Tongue (tissue), 2 donors: ENCODE data around the gene SLC9A5. TPM values are rescaled to one million over a fixed set of nuclear protein-coding genes. Genes with fewer than 3 reads are reported as not detected.
A peak's percentile ranks its signal among the peaks of the same experiment; 100 is the strongest.

ENCODE experiments used
- DNase-seq: peaks from one replicate; pipeline ENCODE4 v3.0.0-alpha.2; 2015
- total RNA-seq: library from RNA; depleted of rRNA; stranded (reverse); fragments of >200 nt; gene quantifications from one replicate; pipeline ENCODE4 v1.2.3, GENCODE V29; 2014

Gene SLC9A5
- total RNA-seq, 1 donor from 2014 or later, result 0.10 TPM

DNA sequence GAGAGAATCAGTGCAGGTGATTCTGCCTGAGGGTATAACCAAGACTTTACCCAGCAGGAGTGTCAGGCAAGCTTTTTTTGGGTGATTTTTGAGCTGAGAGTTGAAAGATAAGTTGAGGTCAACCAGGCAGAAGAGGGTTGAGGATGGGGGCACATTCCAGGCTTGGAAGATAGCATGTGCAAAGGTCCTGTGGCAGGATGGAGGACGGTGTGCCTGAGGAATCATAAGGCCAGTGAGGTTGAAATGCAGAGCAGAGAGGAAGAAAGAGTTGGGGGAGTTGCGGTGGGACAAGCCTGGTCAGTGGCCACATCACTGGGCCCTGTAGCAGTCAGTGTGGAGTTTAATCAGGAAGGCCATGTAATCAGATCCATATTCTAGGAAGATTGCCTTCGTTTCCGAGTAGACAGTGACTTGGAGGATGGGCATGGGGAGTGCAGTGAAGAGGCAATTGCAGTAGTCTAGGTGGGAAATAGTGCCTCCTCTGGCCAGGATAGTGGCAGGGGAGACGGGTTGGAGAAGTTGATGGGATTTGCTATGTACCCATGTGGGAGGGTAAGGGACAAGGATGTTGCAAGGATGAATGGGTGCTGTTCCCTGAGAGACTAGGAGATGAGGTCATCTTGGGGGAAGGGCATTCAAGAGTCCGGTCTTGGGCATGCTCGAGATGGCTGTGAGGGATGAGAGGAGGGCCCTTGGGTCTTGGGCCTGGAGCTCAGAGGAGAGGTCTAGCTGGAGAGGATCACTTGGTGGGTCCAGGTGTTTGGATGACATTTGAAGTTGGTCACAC lies 34.5 kb downstream of the SLC9A5 start:
- no peak for DNase-seq

DNA sequence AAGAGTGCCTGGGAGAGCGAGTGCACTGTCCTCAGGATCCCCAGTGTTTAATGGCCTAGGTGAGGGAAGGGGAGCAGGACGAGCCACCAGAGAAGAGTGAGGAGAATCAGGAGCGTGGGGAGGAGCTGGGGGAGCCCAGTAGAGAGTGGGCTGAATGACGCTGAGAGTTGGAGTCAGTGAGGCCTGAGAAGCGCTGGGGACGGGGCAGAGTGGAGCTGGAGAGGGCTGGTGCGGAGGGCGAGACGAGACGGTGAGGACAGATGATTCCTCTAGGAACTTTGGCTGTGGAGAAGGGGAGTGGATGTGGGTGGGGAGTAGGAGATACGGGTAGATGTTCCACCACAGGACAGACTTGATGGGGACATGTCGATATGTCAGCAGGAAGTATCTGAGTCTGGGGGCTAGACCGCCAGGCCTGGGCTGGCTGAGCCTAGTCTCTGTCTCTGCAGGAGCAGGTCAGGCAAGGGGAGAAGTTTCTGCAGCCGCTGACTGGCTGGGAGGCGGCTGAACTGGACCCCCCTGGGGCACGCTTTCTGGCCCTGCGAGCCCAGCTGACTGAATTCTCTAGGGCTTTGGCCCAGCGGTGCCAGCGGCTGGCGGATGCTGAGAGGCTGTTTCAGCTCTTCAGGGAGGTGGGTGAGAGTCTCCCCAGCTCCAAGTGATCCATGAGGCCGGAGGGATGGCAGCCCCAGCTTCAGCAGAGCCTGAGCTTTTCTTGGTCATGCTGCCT lies 35.2 kb downstream of the SLC9A5 start:
- DNase-seq, result no peak

DNA sequence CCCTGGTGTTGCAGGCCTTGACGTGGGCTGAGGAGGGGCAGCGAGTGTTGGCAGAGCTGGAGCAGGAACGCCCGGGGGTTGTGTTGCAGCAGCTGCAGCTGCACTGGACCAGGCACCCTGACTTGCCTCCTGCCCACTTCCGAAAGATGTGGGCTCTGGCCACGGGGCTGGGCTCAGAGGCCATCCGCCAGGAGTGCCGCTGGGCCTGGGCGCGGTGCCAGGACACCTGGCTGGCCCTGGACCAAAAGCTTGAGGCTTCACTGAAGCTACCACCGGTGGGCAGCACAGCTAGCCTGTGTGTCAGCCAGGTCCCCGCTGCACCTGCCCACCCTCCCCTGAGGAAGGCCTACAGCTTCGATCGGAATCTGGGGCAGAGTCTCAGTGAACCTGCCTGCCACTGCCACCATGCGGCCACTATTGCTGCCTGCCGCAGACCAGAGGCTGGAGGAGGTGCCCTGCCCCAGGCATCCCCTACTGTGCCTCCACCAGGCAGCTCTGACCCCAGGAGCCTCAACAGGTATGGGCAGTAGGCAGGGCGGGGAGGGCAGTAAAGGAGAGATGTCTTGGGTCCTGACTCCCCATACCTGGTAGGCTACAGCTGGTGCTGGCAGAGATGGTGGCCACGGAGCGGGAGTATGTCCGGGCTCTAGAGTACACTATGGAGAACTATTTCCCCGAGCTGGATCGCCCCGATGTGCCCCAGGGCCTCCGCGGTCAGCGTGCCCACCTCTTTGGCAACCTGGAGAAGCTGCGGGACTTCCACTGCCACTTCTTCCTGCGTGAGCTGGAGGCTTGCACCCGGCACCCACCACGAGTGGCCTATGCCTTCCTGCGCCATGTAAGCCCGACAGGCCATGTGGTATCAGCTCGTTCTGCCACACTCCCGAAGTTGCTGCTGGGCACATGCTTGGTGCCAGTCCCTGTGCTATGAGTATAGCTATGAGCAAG lies 36.2 kb downstream of the SLC9A5 start:
- peak; percentile 27 for DNase-seq

DNA sequence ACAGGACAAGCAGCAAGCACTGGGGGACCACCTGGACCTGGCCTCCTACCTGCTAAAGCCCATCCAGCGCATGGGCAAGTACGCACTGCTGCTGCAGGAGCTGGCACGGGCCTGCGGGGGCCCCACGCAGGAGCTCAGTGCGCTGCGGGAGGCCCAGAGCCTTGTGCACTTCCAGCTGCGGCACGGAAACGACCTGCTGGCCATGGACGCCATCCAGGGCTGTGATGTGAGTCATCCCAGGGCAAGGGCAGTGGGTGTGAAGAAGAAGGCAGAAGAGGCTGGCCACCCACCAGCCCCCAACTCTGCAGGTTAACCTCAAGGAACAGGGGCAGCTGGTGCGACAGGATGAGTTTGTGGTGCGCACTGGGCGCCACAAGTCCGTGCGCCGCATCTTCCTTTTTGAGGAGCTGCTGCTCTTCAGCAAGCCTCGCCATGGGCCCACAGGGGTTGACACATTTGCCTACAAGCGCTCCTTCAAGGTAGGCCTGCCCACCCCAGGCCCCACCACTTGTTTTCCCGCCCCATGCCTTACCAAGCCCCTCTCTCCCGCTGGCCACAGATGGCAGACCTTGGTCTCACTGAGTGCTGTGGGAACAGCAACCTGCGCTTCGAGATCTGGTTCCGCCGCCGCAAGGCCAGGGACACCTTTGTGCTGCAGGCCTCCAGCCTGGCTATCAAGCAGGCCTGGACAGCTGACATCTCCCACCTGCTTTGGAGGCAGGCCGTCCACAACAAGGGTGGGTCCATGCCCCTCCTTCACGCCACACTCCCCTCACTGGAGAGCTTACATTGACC lies 37.9 kb downstream of the SLC9A5 start:
- DNase-seq, result no peak

DNA sequence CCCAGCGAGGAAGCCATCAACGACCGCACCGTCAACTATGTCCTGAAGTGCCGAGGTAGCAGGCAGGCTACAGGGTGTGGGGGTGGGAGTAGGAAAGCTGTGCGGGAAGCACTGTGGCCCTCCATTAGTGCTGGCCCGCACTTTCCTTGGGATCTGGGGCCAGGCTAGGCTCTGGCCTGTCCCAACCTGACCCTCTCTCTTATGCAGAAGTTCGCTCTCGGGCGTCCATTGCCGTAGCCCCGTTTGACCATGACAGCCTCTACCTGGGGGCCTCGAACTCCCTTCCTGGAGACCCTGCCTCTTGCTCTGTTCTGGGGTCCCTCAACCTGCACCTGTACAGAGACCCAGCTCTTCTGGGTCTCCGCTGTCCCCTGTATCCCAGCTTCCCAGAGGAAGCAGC lies 39.2 kb downstream of the SLC9A5 start:
- no peak for DNase-seq

DNA sequence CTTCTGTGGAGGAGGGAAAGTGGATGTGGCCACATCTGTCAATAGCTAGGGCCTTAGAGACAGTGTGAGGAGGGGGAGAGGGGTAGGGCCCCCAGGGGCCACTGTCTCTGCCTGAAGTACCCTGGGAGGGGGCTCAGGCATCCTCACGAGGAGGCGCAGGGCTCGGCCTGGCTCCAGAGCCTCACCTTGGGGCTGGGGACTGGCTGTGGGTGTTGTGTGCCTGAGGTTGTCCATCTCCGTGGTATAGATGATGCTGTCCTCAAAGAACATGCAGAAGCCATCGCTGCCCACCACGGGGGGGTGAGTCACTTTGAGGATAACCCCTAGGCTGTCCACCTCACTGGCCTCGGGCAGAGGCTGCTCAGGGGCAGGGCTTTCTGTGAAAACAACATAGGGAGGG lies 42.7 kb downstream of the SLC9A5 start:
- no peak for DNase-seq

DNA sequence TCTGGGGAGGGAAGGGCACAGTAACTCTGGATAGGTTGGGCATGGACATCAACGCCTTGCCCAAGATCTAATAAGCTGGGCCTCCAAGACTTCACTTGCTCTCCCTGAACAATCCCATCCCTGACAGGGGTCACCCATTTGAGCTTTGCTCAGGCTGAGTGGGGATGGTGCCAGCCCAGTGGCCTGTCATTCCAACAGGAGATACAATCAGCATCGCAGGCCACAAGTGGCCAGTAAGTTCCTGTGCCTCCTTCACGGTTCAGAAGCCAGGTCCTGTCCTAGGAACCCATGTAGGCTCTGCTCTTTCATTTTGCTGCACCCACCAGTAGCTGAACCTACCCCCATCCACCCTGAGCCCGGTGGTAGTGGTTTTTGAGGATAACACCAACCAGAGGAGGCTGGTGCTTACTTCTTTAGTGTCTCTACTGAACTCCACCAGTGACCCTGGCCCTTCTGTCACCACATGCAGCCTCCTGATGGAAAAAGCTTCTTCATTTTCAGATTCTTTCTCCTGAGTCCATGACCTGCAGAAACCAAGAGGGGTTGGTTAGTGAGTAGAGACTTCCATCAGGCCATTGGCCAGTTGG lies 45.5 kb downstream of the SLC9A5 start:
- DNase-seq, result no peak

DNA sequence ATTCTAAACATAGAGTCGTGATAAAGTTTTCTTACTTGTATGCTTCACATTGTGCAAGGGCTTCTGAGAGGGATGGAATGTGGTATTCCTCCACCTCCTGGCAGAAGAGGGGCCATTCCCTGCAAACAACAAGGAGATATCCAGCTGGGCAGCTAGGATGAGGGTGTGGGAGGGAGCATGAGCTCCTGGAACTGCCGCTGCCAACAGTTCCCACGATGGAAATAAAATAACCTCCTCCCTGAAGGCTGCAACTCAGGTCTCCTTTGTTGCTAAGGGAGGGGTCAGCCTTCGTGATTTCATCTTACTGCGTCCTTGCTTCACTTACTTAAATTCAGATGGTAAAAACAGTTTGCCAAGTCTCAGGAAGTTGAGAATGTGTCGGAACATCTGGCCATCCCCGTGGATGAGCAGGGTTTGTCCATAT lies 46.2 kb downstream of the SLC9A5 start:
- peak; percentile 24 for DNase-seq

DNA sequence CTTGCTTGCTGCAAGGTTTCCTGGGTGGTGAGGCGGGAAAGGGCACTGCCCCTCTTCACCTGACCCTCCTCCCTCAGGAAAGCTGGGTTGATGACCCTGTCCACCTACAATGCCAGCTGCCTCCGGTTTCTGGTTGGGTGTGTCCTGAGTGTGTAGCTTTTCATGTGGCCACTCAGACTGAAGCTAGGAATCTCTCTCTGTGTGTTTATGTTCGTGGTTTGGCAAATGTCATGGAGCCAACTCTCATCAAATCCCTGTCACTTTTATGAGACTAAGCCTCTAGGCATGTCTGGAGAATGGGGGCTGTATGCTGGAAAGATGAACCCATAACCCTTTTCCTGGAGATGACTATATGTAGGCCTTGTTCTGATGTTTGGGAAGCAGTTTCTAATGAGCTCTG lies 47.6 kb downstream of the SLC9A5 start:
- no peak for DNase-seq

DNA sequence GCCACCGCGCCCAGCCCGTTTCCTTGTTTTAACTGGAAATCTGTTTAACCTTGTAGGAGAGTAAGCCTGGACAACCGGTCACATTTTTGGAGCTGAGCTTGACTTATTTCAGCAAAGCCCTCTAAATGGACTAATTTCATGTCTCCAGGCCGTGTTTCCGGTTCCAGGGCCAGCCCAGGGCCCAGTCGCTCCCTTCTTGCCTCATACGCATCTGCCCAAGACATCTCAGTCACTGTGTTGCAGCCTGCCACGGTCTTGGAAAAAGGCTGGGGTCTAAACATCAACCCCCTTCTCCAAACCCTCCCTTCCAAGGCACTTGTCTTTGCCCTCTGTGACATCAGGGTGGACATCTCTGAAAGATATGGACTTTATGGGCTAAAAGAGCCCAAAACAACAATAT lies 49.5 kb downstream of the SLC9A5 start:
- no peak for DNase-seq

DNA sequence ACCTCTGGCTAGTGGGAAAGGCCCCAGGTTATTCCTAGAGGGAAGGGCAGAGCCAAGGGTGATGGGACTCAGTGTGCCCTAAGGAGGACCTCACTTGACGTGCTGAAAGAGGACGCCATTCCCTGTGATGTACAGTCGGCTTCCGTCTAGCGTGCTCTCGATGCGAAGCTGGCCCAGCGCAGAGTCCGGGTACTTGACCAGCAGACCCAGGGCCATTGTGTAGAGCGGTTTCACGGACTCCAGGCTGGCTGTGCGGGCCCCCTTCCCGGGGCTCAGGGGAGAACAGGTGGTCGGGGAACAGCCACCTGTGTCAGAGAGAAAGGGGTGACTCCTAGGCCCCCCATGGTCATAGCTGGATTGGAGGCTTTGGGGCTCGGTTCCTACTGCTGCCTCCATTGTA lies 50.5 kb downstream of the SLC9A5 start:
- DNase-seq, result no peak

DNA sequence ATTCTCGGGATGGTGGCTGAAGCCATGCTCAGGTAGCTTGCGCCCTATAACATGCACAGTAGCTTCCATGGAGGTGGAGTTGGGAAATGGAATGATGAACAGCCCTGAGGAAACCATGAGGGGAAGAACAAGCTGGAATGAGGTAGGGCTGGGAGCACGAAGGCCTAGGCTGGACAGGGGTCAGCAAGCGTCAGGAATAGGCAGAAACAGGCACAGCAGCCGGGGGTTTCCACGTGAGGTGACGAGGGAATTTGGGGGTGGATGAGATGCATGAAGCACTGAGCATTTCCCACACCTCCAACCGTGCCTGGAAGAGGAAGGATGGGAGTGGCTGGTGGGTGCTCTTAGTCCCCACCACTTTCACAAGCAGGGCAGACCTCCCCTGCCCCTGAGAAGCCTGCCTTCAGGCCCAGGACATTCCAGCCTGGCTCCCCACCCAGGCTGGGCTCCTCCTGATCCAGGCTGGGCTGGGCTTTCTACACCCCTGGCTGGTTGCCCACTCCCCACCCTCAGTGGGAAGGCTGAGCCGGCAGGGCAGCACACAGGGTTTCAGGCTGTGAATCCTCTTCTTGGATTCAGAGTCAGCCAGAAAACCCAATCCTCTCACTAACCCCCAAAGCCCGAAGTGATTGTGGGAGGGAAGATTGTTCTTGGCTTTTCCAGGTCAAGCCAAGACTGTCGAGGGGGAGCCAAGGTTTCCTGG lies 52.5 kb downstream of the SLC9A5 start:
- DNase-seq, result peak; percentile 78

DNA sequence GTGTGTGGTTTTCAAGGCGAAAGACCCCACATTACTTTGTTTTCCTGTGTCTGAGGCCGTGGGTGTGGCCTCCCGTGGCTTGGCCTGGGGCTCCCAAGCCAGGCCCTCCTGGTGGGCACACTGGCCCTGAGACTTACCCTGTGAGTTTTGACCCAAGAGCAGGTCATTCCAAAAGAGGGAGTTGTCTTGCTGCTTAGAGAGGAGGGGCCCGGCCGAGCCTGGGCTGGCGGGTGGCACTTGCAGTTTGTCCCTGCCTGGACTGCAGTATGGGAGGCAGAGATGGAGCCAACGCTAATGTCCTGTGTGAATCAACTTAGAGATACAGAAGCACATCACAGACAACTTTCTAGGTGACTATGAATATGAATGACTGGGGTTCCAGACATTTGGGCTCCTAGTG lies 53.3 kb downstream of the SLC9A5 start:
- no peak for DNase-seq

DNA sequence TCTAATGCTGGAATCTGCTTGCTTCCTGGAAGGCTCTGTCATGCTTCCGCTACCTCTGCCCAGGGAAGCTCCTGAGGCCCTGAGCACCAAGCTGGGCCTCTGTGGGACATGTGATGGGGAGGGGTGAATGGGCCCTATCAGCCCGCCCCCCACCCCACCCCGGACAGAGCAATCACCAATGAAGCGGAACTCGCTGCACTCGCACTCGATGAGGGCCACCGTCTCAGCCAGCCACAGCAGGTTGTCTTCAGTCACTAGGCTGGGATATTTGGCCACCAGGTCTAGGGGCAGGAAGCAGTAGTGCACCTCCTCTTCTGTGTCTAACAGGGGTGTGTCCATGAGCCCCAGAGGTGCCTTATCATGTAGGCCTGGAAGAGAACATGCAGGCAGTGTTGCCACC lies 54.2 kb downstream of the SLC9A5 start:
- no peak for DNase-seq

DNA sequence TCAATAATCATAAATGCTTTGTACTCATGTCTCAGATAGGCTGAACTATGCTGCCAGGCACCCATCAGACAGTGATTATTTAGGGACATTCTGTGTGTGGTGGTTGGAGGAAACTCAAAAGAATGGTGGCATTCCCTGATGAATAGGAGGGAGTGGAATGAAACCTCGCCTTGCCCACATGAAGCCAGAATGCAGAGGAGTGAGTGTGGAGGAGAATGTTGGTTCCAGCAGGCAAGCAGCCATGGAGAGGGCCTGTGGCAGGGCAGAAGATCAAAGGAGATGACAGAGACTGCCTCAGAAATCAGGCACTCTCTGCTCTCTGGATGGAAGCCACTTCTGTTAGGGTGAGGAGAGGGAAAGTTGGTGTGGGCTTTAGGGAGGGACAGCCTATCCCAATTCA lies 55.2 kb downstream of the SLC9A5 start:
- no peak for DNase-seq

DNA sequence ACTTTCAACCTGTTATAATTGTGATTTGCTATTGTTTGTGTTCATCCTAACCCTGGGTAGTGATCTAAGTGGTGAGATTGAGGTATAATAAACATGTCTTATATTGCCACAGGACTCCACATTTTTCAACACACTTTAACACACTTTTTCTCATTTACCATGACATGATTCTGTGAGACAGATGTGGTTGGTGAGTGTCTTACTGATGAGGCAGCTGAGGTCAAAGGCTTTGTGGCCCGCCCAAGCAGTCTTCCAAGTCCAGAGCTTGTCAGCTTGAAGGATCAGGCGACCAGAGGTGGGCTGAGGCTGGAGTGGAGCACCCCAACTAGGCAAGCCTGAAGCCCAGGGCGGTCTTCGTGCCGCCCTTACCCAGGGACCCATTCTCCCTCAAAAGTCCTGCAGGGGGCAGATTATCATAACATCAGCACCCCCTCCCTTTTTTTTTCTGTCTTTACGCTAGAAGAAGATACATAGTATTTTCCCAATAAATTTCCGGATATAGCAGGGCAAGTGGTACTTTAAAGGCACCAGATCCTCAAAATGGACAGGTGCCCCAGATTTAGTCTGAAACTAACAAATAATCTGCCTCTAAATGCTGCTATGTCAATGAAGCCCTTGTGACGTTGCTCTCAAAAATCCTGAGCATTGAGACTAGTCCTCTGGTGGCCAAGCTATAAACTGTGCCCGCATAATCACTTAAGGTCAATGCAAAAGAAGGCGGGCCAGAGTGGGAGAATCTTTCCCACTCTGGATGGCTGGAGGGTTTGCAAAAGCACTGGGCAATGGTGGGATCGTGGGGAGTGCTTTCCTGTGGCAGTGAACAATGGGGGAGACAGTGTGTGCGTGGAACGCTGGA lies 56.7 kb downstream of the SLC9A5 start:
- no peak for DNase-seq

DNA sequence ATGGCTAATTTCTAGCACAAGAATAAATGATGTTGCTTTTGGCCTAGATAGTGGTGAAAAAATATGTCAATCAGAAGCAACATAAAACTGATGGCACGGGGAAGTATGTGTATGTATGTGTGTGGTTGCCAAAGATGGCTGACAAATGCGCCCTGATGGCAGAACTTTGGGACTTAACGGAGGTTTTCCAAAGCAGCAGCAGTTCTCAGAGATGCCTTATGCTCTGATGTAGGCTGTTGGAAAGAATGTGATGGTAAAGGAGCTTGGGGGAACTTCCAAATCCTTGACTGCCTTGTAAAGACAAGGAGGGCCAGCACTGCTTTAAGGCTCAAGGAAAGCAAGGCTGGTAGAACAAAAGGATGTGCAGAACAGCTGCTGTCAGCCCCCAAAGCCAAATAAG lies 61.8 kb downstream of the SLC9A5 start:
- DNase-seq, result no peak

DNA sequence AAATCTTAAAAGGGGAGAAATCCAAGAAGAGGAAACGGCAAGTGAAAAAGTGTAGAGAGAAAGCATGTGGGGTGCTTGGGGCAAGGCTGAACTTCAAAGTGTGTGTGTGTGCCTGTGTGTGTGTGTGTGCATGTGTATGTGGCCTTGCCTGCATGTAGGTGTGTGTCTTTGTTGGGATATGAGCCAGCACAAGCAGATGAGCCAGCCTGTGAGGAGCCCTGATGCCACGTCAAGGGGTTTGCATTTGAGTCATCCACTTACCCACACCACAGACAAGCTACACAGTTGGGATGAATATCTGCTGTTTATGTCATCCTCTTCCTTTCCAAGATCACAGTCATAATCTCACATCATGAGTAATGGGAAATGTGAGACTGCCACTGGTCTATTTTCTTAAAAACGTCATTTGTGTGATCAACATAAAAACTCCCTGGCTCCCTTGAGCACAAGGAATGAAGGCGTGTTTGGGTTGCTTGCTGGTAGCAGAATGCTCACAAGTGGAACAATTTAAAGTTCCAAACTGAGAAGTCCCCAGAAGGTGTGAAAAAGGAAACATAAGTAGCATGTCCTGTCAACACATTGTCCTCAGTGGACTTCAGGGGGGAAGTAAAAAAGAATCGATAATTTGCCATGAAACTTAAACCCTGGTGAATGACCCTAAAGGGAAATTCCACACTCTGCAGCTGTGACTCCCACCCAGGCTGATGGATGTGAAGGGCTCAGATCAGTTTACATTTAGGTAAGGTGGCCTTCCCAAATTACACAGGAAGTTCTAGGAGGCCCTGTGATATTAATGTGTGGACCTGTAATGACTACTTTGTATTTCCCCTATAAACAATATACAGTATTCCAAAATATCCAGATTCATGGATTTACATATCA lies 63.1 kb downstream of the SLC9A5 start:
- DNase-seq, result peak; percentile 49

DNA sequence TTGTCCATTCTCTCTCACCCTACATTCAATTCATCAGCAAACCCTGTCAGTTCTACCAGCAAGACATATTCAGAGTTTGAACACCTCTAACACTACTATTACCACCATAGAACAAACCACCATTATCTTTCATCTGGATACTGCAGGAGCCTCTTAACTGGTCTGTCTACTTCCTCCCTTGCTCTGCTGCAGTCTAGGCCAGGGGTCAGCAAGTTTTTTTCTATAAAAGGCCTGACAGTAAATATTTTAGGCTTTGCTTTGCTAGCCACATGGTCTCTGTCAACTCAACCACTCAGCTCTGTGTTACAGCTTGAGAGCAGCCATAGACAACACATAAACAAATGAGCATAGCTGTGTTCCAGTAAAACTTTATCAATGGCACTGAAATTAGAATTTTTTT lies 63.9 kb downstream of the SLC9A5 start:
- DNase-seq, result no peak
